GM12872 (cell line): Measurements from ENCODE around the gene LMNTD2.

ENCODE experiments used
- TF ChIP-seq, protein P1 (sequence below): IDR thresholded peaks from 3 replicates; pipeline ENCODE4 v1.5.1; 2011; ENCODE audit warnings: low read depth, mild to moderate bottlenecking, low read length, moderate library complexity; ENCODE audit not compliant: insufficient read depth

LMNTD2 gene

DNA sequence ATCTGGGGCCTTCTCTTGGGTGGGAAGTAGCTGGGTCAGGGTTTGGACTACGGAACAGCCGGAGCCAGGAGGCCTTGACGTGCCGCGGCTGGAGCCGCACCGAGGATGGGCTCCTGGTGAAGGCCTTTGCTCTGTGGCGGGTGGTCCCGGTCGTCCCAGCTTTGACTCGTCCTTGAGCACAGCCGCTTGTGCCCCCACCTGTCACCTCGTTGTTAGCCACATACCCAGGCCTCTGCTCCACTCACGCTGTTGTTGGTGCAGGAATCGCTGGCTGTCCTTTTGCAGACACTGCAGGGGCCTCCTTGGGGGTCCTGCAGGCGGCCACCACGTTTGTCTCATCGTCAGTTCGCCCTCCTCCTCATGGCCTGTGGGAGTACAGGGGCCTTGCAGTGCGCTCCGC is 32.8 kb upstream of the LMNTD2 start:
- TF ChIP-seq, protein P1, sequence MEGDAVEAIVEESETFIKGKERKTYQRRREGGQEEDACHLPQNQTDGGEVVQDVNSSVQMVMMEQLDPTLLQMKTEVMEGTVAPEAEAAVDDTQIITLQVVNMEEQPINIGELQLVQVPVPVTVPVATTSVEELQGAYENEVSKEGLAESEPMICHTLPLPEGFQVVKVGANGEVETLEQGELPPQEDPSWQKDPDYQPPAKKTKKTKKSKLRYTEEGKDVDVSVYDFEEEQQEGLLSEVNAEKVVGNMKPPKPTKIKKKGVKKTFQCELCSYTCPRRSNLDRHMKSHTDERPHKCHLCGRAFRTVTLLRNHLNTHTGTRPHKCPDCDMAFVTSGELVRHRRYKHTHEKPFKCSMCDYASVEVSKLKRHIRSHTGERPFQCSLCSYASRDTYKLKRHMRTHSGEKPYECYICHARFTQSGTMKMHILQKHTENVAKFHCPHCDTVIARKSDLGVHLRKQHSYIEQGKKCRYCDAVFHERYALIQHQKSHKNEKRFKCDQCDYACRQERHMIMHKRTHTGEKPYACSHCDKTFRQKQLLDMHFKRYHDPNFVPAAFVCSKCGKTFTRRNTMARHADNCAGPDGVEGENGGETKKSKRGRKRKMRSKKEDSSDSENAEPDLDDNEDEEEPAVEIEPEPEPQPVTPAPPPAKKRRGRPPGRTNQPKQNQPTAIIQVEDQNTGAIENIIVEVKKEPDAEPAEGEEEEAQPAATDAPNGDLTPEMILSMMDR, result no peak

DNA sequence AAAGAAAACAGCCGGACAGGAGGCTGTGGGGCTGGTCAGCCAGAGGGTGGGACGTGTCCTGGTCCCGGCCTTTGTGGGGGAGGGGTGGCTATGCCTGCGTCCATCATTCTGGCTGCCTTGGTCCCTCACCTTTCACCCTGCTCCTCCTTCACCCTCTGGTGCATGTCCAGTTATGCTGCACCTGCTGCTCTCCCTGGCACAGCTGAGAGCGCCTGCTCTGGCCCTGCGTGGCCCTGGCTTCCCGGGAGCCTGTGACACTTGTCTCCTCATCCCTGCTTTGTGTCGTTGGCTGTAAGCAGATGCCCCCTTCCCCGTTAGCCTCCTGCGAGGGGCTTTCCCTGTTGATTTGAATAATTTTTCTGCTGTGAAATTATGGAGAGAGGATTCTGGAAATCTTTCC is 32.4 kb upstream of the LMNTD2 start:
- TF ChIP-seq, protein P1, result no peak

DNA sequence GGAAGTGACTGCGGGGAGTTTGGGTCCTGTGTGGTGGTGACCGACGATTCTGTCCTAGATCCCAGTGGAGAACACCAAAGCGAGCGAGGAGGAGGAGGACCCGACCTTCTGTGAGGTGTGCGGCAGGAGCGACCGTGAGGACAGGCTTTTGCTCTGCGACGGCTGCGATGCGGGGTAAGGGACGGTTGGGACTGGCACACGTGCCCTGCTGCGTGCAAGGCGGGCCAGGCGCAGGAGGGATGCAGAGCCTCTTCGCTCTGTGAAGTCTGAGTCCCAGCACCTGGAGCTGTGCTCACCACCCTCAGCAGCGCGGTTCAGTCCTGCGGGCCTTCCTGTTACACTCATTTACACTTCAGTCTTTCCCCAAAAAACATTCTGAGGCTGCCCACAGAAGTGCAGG is 32.0 kb upstream of the LMNTD2 start:
- TF ChIP-seq, protein P1, result no peak

DNA sequence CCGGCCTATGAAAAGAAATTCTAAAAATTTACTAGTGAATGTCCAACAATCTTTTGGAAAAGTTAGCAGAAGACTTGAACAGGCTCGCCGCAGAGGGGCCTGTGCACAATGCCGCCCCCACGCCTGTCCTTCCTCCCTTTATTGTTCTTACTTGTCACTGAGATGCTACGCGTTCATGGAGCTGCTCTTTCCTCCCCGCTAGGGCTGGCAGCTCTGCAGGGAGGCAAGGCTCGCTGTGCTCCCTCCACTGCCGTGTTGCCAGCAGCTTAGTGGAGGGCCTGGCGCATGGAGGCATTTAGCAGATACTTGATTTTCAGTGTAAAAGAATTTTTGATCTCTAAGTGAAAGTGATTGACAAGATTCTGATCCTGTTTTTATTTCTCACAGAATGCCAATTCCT is 30.5 kb upstream of the LMNTD2 start:
- TF ChIP-seq, protein P1, result no peak

DNA sequence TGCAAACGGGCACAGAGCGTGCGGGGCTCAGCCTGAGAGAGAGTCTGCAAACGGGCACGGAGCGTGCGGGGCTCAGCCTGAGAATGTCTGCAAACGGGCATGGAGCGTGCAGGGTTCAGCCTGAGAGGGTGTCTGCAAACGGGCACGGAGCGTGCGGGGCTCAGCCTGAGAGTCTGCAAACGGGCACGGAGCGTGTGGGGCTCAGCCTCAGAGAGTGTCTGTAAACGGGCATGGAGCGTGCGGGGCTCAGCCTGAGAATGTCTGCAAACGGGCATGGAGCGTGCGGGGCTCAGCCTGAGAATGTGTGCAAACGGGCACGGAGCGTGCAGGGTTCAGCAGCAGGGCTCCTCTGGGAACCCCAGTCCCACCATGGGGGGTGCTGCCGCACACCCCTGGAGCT is 29.3 kb upstream of the LMNTD2 start:
- TF ChIP-seq, protein P1, result no peak

DNA sequence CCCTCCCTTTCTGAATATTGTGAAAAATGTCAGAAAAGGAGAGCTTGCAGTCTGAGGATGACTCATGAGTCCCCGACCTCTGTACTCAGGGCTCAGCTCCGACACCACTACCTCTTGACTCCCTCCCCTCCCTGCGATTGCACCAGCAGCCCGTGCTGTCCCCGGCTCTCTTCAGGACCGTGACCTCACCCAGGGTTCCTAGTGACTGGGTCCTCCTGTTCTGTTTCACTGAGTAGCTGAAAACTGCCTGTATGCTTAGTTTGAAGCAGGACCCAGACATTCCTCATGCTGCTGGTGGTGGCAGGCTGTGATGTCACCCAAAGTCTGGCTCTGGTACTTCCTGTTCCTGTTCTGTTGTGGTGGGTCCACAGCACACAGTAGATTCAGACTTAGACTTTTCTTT is 27.4 kb upstream of the LMNTD2 start:
- TF ChIP-seq, protein P1, result no peak

DNA sequence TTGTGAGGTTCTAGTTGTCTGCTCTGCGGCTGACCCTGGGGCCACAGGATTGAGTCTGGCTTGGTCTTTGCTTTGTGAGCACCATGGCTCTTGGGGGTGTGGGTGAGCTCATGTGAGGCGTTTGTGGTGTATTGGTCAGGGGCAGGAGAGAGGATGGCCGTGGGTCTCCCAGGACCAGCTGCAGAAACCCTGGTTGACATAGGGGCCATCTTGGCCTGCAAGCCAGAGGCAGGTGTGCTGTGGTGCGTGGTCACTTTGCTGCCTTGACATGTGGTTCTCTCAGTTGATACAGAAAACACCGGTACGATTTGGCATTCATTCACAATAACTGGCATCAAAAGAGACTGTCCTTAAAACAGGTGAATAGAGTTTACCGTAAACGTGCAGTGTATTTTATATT is 27.0 kb upstream of the LMNTD2 start:
- TF ChIP-seq, protein P1, result no peak
